ENCODE data around the gene LAMA5. TPM values are rescaled to one million over a fixed set of nuclear protein-coding genes. Genes with fewer than 3 reads are reported as not detected.

The LAMA5 gene
- total RNA-seq, 2 experiments from 2014 or later = 0.72 to 1.0 TPM

DNA sequence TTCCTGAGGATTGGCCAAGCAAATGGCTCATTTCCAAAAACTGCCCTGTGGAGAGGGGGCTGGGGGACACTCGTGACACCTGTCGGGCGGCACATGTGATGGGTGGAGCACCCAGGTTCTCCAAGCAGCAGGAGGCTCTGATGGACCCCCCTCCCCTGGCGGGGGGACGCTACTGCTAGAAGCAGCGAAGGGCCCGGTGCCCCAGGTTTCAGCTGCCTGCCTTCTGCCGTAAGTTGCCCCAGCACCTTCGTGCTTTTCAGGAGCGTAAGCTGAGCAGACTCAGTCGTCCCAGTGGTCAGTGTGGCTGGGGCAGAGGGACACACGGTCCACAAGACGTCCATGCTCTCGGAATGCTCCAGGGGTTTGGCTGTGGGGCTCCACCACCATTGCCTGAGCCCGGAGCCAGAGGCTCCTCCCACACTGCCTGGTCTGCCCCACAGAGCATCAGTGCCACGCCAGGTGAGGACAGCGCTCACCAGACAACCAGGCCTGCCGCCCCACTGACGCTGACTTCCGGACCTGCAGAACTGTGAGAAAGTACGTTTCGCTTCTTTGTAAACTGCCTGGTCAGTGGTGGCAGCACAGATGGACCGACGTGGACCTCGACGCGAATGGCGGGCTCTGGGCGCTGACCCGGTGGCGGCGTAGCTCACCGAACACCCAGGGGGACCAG, 68.4 kb downstream of the LAMA5 start:
- no peaks in the 10 kb centered on the region for H3K27me3 Mint-ChIP-seq
- no peak overlapping the region for H3K27ac Mint-ChIP-seq
- ATAC-seq = no peak
- ChIA-PET CTCF (no interaction called here), POLR2A (no interaction called here)
- intact Hi-C loops (cut with DNase I, micrococcal nuclease) = no loop called here
- DNase-seq = no peak
- H3K4me1 Mint-ChIP-seq = peaks cover under 1% of the 10 kb centered on the region
- H3K4me3 Mint-ChIP-seq = no peak overlapping the region
- no peaks in the 10 kb centered on the region for H3K9me3 Mint-ChIP-seq (ENCODE audit: low read depth)
- peaks cover 13% of the 10 kb centered on the region for H3K36me3 Mint-ChIP-seq (ENCODE audit: low read depth)

DNA sequence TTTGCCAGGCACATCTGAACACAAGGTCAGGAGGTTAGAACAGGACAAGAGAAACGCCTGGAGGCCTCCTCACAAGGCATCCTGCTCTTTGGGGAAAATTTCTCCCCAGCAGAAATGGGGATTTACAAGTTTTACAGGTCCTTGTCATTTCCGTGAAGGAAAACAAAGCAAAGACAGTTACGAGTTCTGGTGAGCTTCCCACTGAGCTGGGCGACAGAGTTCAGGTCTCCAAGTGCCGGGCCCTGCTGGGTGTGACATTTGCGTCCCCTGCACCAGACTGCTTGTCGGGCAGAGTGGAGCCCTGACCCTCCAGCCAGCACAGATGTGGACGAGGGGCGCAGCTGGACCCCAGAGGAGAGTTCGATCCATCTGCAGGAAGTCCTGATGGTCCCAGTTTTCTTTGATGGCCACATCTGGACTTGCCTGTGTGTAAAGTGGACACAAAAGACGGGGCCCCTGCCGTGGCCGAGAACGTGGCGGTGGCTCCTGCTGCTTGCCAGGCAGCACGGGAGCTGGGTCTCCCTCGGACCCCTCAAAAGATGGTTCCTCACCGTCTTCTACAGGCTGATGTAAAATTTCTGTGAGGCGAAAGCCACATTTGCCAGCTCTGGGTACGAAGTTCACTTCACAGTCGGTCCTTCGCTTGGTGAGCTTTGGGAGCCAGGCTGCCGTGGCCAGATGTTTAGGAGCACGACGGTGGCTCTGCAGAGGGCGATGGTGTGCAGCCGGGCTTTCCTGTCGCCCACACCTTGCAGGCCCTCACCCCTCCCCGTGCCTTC, 69.5 kb downstream of the LAMA5 start:
- CTCF ChIA-PET = interaction anchor here (0.5 to 0.8 kb wide), 2 partner anchors 21 to 34 kb away, joined by 3 read pairs; no protein-coding TSS in a partner anchor
- Mint-ChIP-seq H3K27ac (no peak overlapping the region), H3K36me3 (ENCODE audit: low read depth) (peaks cover 10% of the 10 kb centered on the region), H3K9me3 (ENCODE audit: low read depth) (no peaks in the 10 kb centered on the region), H3K4me1 (no peaks in the 10 kb centered on the region), H3K27me3 (no peaks in the 10 kb centered on the region), H3K4me3 (no peak overlapping the region)
- intact Hi-C loops (cut with DNase I, micrococcal nuclease) = no loop called here
- no peak for ATAC-seq
- POLR2A ChIA-PET = interaction anchor here (0.6 kb wide), 1 partner anchor 88 kb away, joined by 7 read pairs; no protein-coding TSS in a partner anchor
- no peak for DNase-seq

DNA sequence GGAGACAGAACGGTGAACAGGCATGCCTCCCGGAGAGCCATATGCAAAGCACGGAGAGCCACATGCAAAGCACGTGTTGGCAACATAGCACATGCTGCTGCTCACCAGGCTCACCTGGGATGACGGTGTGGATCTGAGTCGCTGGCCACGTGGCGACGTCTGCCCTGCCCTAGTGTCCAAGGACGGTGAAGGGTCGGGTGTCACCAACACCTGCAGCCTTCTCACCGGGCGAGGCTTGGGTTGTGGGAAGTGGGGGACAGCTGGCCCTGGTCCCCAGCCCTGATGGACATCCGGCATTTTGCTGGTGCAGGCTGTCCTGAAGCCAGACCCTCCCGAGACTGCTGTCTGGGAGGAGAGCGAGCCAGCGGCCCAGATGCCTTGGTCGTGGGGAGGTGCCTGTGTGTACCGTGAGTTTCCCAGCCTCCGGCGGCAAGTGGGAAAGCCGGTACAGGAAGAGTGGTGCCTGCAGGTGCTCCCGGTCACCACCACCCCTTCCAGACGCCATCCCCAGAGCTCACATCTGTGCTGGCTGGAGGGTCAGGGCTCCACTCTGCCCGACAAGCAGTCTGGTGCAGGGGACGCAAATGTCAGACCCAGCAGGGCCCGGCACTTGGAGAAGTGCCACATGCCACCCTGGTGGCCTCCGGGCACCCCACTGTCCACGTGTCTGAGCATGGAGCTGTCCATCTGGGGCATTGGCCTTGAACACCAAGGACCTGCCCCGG, 70.2 kb downstream of the LAMA5 start:
- POLR2A ChIA-PET = no interaction called here
- Mint-ChIP-seq H3K27me3 (no peaks in the 10 kb centered on the region), H3K36me3 (ENCODE audit: low read depth) (peaks cover 12% of the 10 kb centered on the region), H3K9me3 (ENCODE audit: low read depth) (no peaks in the 10 kb centered on the region), H3K4me1 (no peaks in the 10 kb centered on the region), H3K4me3 (no peak overlapping the region), H3K27ac (no peak overlapping the region)
- DNase-seq = no peak
- CTCF ChIA-PET = interaction anchor here (0.5 to 1.3 kb wide), 3 partner anchors 21 to 108 kb away, joined by 3 read pairs; no protein-coding TSS in a partner anchor
- ATAC-seq = no peak
- intact Hi-C loops (cut with DNase I, micrococcal nuclease) = no loop called here

DNA sequence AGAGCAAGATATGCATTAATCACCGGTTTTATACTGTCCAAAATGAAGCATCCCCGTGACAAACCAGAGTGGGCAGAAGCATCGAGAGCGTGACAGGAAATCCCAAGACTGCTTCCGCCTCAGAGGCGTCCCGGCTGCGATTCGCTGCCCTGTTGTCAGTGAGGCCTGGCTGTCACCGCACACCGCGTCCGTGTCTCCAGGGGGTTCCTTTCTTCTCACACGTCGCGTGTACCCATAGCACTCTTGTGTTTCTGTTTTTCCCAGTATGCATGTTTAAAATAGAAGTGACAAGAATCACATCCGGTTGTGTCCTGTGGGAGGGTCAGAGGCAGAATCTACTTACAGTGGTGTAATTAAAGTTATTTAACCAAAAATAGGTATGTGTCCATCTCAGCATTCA, 72.6 kb downstream of the LAMA5 start:
- H3K27ac Mint-ChIP-seq = no peak overlapping the region

DNA sequence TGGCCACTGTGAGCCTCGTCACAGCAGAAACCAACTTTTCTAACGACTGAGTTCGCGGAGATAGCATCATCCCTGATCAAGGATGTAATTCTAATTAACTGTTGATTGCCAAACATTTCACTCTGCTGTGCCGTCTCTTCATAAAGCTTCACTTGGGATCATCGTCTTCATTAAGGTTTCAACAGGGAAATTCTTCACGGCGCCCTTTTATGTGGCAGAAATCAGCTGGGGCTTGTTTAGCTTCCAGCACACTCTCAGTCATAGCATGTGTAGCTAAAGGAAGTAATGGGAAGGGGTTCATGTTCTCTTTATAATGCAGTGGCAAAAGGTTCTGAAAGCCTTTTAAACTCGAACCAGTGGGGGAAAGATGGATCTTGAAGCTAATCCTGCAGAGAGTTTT, 73.2 kb downstream of the LAMA5 start:
- Mint-ChIP-seq H3K36me3 (ENCODE audit: low read depth) (peaks cover 13% of the 10 kb centered on the region), H3K4me1 (no peaks in the 10 kb centered on the region), H3K9me3 (ENCODE audit: low read depth) (no peaks in the 10 kb centered on the region), H3K4me3 (no peak overlapping the region), H3K27me3 (no peaks in the 10 kb centered on the region), H3K27ac (no peak overlapping the region)
- POLR2A ChIA-PET = no interaction called here
- DNase-seq = no peak
- CTCF ChIA-PET = no interaction called here
- intact Hi-C loops (cut with DNase I, micrococcal nuclease) = no loop called here
- no peak for ATAC-seq

More for the DNA sequence above, 72.6 kb downstream of the LAMA5 start:
- intact Hi-C loops (cut with DNase I, micrococcal nuclease) = no loop called here
- Mint-ChIP-seq H3K36me3 (ENCODE audit: low read depth) (peaks cover 12% of the 10 kb centered on the region), H3K27me3 (no peaks in the 10 kb centered on the region), H3K9me3 (ENCODE audit: low read depth) (no peaks in the 10 kb centered on the region), H3K4me1 (no peaks in the 10 kb centered on the region), H3K4me3 (no peak overlapping the region)
- DNase-seq (no peak), ATAC-seq (no peak)
- ChIA-PET POLR2A (no interaction called here), CTCF (no interaction called here)

DNA sequence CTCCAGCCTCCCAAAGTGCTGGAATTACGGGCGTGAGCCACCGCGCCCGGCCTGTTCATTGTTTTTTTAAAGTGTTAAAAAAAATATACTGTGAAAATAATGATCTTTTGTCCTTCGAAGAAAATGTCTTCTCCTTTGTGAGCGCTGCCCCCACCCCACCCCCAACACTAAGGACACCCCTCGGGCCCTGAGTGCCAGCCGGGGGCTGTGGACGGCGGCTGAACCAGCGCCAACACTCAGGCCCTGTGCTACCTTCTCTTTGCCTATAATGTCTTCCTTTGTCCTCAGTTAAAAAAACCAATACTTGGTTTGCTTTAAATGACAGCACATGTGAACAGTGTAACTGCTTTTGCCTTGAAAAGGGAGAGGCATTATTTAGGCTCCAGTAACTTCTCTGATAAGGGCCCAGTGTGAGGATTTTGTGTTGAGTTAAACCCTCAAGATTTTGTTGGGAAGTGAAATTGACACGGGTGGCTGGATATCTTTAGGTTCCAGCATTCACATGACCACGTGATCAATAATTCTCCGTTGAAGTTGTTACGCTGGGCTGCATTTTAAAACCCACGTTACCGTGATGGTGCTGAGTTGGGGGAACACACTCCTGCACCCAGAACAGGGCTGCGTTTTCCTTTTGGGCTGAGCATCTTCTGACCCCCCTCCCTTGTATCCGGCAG, 73.9 kb downstream of the LAMA5 start:
- no peaks in the 10 kb centered on the region for H3K9me3 Mint-ChIP-seq (ENCODE audit: low read depth)
- no peaks in the 10 kb centered on the region for H3K27me3 Mint-ChIP-seq
- H3K4me1 Mint-ChIP-seq = no peaks in the 10 kb centered on the region
- ChIA-PET CTCF (no interaction called here), POLR2A (no interaction called here)
- H3K4me3 Mint-ChIP-seq = no peak overlapping the region
- peaks cover 15% of the 10 kb centered on the region for H3K36me3 Mint-ChIP-seq (ENCODE audit: low read depth)
- intact Hi-C loops (cut with DNase I, micrococcal nuclease) = no loop called here
- no peak overlapping the region for H3K27ac Mint-ChIP-seq
- no peak for DNase-seq
- ATAC-seq = no peak

DNA sequence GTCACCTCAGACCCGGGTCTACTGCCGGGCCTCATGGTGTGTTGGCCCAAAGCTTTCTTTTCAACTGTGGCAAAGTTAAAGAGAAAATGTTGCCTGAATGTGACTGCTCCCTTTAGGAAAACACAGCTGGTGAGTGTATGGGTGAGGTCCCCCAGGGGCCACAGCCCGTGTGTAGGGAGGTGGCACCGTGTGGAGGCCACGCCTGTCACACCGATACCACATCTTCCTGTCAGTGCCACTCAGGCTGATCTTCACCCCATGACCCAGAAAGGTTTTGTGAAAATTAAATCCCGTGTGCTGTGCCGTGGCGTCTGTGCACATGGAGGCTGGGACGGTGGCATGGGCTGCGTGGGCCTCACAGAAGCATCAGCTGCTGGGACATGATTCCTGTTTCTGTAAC, 75.0 kb downstream of the LAMA5 start:
- DNase-seq = no peak
- Mint-ChIP-seq H3K4me3 (no peak overlapping the region), H3K36me3 (ENCODE audit: low read depth) (peaks cover 15% of the 10 kb centered on the region), H3K27ac (no peak overlapping the region), H3K9me3 (ENCODE audit: low read depth) (no peaks in the 10 kb centered on the region), H3K27me3 (no peaks in the 10 kb centered on the region), H3K4me1 (no peaks in the 10 kb centered on the region)
- ChIA-PET POLR2A (no interaction called here), CTCF (no interaction called here)
- intact Hi-C loops (cut with DNase I, micrococcal nuclease) = no loop called here
- no peak for ATAC-seq

DNA sequence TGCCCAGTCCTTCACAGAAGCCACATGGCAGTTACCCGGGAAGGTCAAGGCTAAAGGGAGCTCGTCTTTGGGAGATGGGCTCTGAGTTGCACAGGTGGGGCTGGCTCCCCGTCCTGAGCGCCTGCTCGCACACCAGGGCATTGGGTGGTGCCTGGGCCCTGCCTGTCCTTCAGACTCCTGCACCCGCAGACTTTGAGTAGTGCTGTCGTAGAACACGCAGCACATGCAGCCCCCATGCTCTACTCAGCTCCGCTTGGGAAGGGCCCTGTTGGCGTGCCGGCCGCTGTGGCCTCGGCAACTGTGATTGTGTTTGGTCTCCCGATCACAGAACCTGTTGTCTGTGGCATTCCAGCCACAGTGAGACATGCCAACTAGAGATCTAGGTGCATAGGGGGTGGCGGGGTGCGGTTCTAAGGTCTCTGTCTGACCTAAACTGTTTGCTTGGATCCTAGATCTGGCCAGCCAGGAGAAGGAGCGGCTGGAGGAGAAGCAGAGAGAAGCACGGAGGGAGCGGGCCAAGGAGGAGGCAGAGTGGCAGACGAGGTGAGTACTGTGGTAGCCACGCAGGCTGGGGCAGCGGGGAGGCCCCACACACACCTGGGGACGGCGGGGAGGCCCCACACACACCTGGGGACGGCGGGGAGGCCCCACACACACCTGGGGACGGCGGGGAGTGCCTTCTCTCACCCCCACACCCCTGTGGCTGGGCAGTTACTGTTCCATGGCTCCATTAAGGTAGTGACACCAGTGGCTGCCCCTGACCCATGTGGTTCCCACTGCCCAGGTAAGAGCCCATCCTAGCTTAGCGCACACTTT, 75.7 kb downstream of the LAMA5 start:
- intact Hi-C loops (cut with DNase I, micrococcal nuclease) = no loop called here
- Mint-ChIP-seq H3K4me3 (no peak overlapping the region), H3K27ac (no peak overlapping the region), H3K36me3 (ENCODE audit: low read depth) (peaks cover 18% of the 10 kb centered on the region), H3K9me3 (ENCODE audit: low read depth) (no peaks in the 10 kb centered on the region), H3K4me1 (no peaks in the 10 kb centered on the region), H3K27me3 (no peaks in the 10 kb centered on the region)
- DNase-seq (no peak), ATAC-seq (no peak)
- POLR2A ChIA-PET = no interaction called here
- CTCF ChIA-PET = interaction anchor here (1.0 kb wide), 1 partner anchor 11 kb away, joined by 3 read pairs; no protein-coding TSS in a partner anchor

DNA sequence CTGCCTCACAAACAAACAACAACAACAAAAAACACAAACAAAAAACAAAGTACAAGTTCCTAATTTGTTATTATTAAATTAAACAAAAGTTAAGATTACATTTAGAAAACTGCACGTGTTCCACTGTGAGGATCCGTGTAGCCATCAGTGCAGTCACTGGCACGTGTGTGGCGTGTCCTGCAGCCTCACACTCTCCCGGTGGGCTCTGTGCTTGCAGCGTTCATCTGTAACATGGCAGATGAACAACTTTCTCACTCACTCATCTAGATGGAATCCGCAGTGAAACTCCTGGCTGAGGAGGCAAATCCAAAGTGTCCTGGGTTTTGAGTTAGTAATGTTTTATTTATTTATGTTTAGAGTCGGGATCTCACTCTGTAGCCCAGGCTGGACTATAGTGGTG, 77.2 kb downstream of the LAMA5 start:
- CTCF ChIA-PET = no interaction called here
- Mint-ChIP-seq H3K9me3 (ENCODE audit: low read depth) (no peaks in the 10 kb centered on the region), H3K27me3 (no peaks in the 10 kb centered on the region), H3K36me3 (ENCODE audit: low read depth) (peaks cover 15% of the 10 kb centered on the region), H3K27ac (no peak overlapping the region), H3K4me1 (no peaks in the 10 kb centered on the region), H3K4me3 (no peak overlapping the region)
- ATAC-seq (no peak), DNase-seq (no peak)
- intact Hi-C loops (cut with DNase I, micrococcal nuclease) = no loop called here
- POLR2A ChIA-PET = no interaction called here

DNA sequence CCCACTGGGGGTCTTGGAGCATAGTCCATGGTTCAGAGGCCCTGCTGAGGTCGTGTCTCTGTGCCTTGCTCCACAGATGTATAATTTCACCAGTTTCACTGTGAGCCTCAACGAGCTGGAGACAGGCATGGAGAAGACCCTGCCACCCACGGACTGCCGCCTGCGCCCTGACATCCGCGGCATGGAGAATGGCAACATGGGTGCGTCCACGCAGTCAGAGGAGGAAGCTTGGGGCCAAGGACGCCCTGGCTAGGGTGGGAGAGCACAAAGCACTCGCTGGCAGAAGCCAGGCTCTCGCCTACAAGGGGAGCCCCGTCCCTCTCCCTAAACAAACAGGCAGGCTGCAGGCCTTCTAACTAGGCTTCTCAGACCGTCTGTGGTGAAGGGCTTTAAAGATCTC, 78.0 kb downstream of the LAMA5 start:
- ChIA-PET POLR2A (no interaction called here), CTCF (no interaction called here)
- peaks cover 14% of the 10 kb centered on the region for H3K36me3 Mint-ChIP-seq (ENCODE audit: low read depth)
- H3K9me3 Mint-ChIP-seq (ENCODE audit: low read depth) = no peaks in the 10 kb centered on the region
- H3K4me1 Mint-ChIP-seq = no peaks in the 10 kb centered on the region
- H3K27ac Mint-ChIP-seq = no peak overlapping the region
- ATAC-seq (no peak), DNase-seq (no peak)
- intact Hi-C loops (cut with DNase I, micrococcal nuclease) = no loop called here
- H3K27me3 Mint-ChIP-seq = no peaks in the 10 kb centered on the region
- no peak overlapping the region for H3K4me3 Mint-ChIP-seq

DNA sequence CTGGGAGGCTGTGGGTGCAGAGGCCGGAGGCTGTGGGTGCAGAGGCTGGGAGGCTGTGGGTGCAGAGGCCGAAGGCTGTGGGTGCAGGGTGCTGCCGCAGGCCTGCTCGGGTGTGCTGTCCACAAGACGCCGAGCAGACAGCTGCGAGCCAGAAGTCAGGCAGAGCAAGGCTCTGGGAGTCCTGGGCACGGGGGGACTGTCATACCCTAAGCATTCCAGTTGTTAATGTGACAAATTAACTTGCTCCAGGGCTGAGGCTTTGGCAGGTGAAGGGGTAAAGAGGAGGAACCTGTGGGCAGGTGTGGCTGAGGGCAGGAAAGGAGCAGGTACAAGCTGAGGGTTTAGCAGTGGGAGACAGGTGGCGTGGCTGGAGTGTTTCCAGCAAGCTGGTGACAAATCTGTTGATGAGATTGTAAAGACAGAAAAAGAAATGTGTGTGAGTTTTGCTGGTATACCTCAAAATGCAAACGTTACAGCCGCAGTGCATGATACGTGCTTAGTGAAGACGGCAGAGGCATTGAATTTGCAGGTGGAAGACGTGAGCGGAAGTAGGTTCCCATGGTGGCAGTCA, 78.5 kb downstream of the LAMA5 start:
- ATAC-seq (no peak), DNase-seq (no peak)
- ChIA-PET CTCF (no interaction called here), POLR2A (no interaction called here)
- H3K36me3 Mint-ChIP-seq (ENCODE audit: low read depth) = peaks cover 11% of the 10 kb centered on the region
- H3K4me3 Mint-ChIP-seq = no peak overlapping the region
- H3K27me3 Mint-ChIP-seq = no peaks in the 10 kb centered on the region
- no peaks in the 10 kb centered on the region for H3K9me3 Mint-ChIP-seq (ENCODE audit: low read depth)
- H3K27ac Mint-ChIP-seq = no peak overlapping the region
- intact Hi-C loops (cut with DNase I, micrococcal nuclease) = no loop called here
- H3K4me1 Mint-ChIP-seq = no peaks in the 10 kb centered on the region
